Left ventricle myocardium inferior (tissue), 1 donor: ENCODE results near the gene PLXND1. TPM values are rescaled to one million over a fixed set of nuclear protein-coding genes. Genes with fewer than 3 reads are reported as not detected.

Source experiments
- DNase-seq: peaks from one replicate; pipeline ENCODE4 v3.0.0-alpha.2; 2020
- H3K27ac ChIP-seq: fragments of 200-600 bp; replicated peaks from 2 replicates; pipeline ENCODE4 v1.8.0; 2021
- H3K27me3 ChIP-seq: fragments of 200-600 bp; 2 replicates; pipeline ENCODE4 v1.8.0; 2021; ENCODE audit warnings: low read depth
- H3K36me3 ChIP-seq: fragments of 200-600 bp; 2 replicates; pipeline ENCODE4 v1.8.0; 2021
- H3K4me1 ChIP-seq: fragments of 200-600 bp; 2 replicates; pipeline ENCODE4 v1.8.0; 2021
- H3K4me3 ChIP-seq: fragments of 200-600 bp; 2 replicates; pipeline ENCODE4 v1.8.0; 2021; ENCODE audit warnings: mild to moderate bottlenecking, moderate library complexity
- H3K9me3 ChIP-seq: fragments of 200-600 bp; replicated peaks from 2 replicates; pipeline ENCODE4 v1.8.0; 2021
- CTCF ChIP-seq: fragments of 200-600 bp; IDR thresholded peaks from 2 replicates; pipeline ENCODE4 v1.8.0; 2021; ENCODE audit warnings: antibody characterized with exemption, mild to moderate bottlenecking, borderline replicate concordance
- intact Hi-C: fragments of 100-400 bp; cut with micrococcal nuclease; formaldehyde crosslinking; loops from one replicate; pipeline ENCODE4 v1.11.0; 2022
- total RNA-seq: library from RNA; stranded (reverse); fragmentation: NEBNext Ultra II Directional; extraction: Animal tissue kit (Norgen Biotek cat#: 25700); gene quantifications from one replicate; pipeline ENCODE4 v1.2.1, GENCODE V29; 2021
- donor health status: DM: no; HTN: yes; CAD: no; lungs with severe emphysema.

The PLXND1 gene
- total RNA-seq, 1 donor from 2014 or later = 45.5 TPM

- TF ChIP-seq CTCF = no peak
- Histone ChIP-seq H3K9me3 (no peaks in the 10 kb centered on the region), H3K4me3 (no peak overlapping the region), H3K27ac (peak overlapping the region; percentile 99), H3K4me1 (peaks cover 100% of the 10 kb centered on the region), H3K27me3 (no peaks in the 10 kb centered on the region), H3K36me3 (no peaks in the 10 kb centered on the region)
- DNase-seq = peak; percentile 29
- intact Hi-C loops = no loop called here
Observed at GRCh38 chr3:129622226-129622874, 15.9 kb upstream of the PLXND1 start.

GRCh38 chr3:129621626-129622225, 15.2 kb upstream of the PLXND1 start:
- H3K36me3 ChIP-seq = no peaks in the 10 kb centered on the region
- H3K27ac ChIP-seq = peak overlapping the region; percentile 99
- DNase-seq = peak; percentile 40
- H3K9me3 ChIP-seq = no peaks in the 10 kb centered on the region
- intact Hi-C loops = no loop called here
- H3K4me3 ChIP-seq = no peak overlapping the region
- H3K4me1 ChIP-seq = peaks cover 100% of the 10 kb centered on the region
- H3K27me3 ChIP-seq = no peaks in the 10 kb centered on the region
- no peak for TF ChIP-seq CTCF

DNA sequence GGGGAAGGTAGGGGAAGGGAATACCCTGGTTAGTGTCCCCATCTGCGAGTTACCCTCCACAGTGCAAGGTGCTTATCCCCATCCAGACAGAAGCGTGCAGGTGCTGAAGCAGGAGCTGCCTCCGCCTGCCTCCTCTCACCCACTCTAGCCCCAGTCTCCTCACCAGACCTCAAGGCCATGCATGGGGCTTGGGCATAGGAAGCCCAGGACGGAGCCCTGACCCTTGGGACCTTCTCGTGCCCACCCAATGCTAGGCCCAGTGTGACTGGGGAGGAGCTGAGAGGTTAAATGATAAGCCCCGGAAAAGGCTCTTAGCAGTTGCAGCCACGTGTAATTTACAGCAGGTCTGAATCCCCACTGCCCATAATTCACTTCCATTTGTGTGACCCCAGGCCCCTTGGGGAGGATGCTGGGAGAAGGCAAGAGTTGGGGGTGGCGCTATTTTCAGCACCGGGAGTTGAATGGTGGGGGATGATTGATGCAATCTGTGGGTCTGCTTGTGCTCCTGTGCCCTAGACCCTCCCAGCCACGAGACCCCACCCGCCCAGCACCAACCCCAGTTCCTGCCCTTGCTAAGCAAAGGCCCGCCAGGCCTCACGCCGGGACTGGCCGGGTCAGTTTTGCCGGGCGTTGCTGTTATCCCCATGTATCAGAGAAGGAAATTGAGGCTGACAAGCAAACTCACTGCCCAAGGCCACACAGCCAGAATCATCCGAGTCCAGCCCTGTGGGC, 14.5 kb upstream of the PLXND1 start:
- no peaks in the 10 kb centered on the region for H3K36me3 ChIP-seq
- H3K27me3 ChIP-seq = no peaks in the 10 kb centered on the region
- TF ChIP-seq CTCF = no peak
- intact Hi-C loops = no loop called here
- DNase-seq = no peak
- peaks cover 100% of the 10 kb centered on the region for H3K4me1 ChIP-seq
- no peak overlapping the region for H3K4me3 ChIP-seq
- H3K27ac ChIP-seq = peak overlapping the region; percentile 99
- no peaks in the 10 kb centered on the region for H3K9me3 ChIP-seq

GRCh38 chr3:129619726-129620162, 13.3 kb upstream of the PLXND1 start:
- Histone ChIP-seq H3K9me3 (no peaks in the 10 kb centered on the region), H3K27ac (peak overlapping the region; percentile 99), H3K27me3 (no peaks in the 10 kb centered on the region), H3K4me3 (no peak overlapping the region), H3K4me1 (peaks cover 100% of the 10 kb centered on the region), H3K36me3 (no peaks in the 10 kb centered on the region)
- intact Hi-C loops = no loop called here
- no peak for TF ChIP-seq CTCF
- DNase-seq = peak; percentile 22

DNA sequence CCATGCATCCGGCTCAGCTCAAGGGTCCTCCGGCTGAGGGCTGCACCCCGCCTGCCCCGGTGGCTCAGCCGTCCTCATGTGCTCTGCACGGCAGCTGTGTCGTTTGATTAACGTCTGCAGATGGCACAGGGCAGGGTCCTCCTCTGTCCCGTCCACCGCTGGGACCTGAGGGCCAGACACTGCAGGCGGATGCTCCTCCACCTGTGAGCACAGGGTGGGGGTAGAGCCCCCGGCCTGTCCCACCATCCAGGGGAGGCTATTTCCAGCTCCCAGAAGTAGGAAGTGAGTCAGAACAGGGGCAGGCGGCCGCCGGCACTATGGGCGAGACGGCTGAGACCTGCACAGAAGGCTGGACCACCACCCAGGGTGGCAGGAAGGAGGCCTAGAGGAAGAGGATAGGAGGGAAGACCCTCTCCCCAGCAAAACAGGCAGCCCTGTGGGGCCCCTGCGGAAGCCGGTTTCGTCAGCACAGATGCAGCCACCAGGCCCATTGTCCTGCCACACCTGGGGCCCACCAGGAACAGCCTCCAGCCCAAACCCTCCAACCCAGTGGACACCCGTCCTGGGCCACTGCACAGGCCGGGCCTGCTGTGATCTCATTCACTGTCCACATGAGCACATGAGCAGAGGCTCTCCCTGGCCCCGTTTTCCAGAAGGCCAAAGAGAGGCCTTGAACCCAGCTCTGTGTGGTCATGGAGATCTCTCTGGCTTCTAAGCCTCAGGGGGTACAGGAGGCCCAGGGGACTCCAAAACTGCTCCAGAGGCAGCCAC, 12.6 kb upstream of the PLXND1 start:
- Histone ChIP-seq H3K27ac (peak overlapping the region; percentile 99), H3K4me1 (peaks cover 100% of the 10 kb centered on the region), H3K36me3 (no peaks in the 10 kb centered on the region), H3K4me3 (peak overlapping the region; percentile 5), H3K27me3 (no peaks in the 10 kb centered on the region), H3K9me3 (no peaks in the 10 kb centered on the region)
- no peak for TF ChIP-seq CTCF
- peak; percentile 33 for DNase-seq
- intact Hi-C loops = no loop called here
